K562 (cell line): ENCODE data around the gene RAB14. TPM values are rescaled to one million over a fixed set of nuclear protein-coding genes. Genes with fewer than 3 reads are reported as not detected.

Experiments
- AFF1 ChIP-seq, 2 experiments: fragments of 450-650 bp; IDR thresholded peaks; 2 replicates each; pipeline ENCODE4 v1.6.1; 2018; ENCODE audit warnings: mild to moderate bottlenecking in 2 of 2, low read depth in 1 of 2; ENCODE audit not compliant: partially characterized antibody in 2 of 2
- ATF4 ChIP-seq: fragments of 450-650 bp; formaldehyde crosslinking; IDR thresholded peaks from 2 replicates; pipeline ENCODE4 v1.4.0; 2022; ENCODE audit warnings: mild to moderate bottlenecking, moderate library complexity
- CEBPZ ChIP-seq: fragments of 150-350 bp; IDR thresholded peaks from 2 replicates; pipeline ENCODE4 v1.6.1; 2014; ENCODE audit warnings: low read depth, mild to moderate bottlenecking, low read length, borderline replicate concordance
- SRSF7 ChIP-seq: fragments of 200-400 bp; formaldehyde crosslinking; optimal IDR thresholded peaks from 2 replicates; pipeline ENCODE3; 2017; ENCODE audit warnings: mild to moderate bottlenecking, low read depth, low read length
- TCF7L2 ChIP-seq: fragments of 150-350 bp; IDR thresholded peaks from 2 replicates; pipeline ENCODE4 v1.6.1; 2016; ENCODE audit warnings: low read depth, mild to moderate bottlenecking, low read length, moderate library complexity
- TFAM ChIP-seq: fragments of 250-450 bp; sonication (Bioruptor Pico); conservative IDR thresholded peaks from 2 replicates; pipeline ENCODE4 v1.5.0; 2021; ENCODE audit warnings: mild to moderate bottlenecking, moderate library complexity
- TFE3 ChIP-seq: fragments of 450-650 bp; formaldehyde crosslinking; IDR thresholded peaks from 2 replicates; pipeline ENCODE4 v1.4.0; 2020; ENCODE audit warnings: mild to moderate bottlenecking, mixed read lengths
- U2AF2 ChIP-seq: fragments of 200-400 bp; formaldehyde crosslinking; optimal IDR thresholded peaks from 2 replicates; pipeline ENCODE3; 2017; ENCODE audit warnings: low read depth, mild to moderate bottlenecking, low read length
- USF1 ChIP-seq: sonication (generic); formaldehyde crosslinking; IDR thresholded peaks from 2 replicates; pipeline ENCODE4 v1.9.0; 2022; ENCODE audit warnings: mild to moderate bottlenecking, missing genetic modification reagents
- ZNF143 ChIP-seq: sonication (generic); formaldehyde crosslinking; IDR thresholded peaks from 2 replicates; pipeline ENCODE4 v1.9.0; 2022; ENCODE audit warnings: mild to moderate bottlenecking, missing genetic modification reagents
- ZNF232 ChIP-seq: sonication (generic); formaldehyde crosslinking; IDR thresholded peaks from 2 replicates; pipeline ENCODE4 v1.8.0; 2022; ENCODE audit warnings: mild to moderate bottlenecking, missing genetic modification reagents
- ZNF707 ChIP-seq: fragments of 250-450 bp; sonication (Bioruptor Pico); conservative IDR thresholded peaks from 2 replicates; pipeline ENCODE4 v1.8.0; 2022; ENCODE audit warnings: inconsistent platforms, mild to moderate bottlenecking, moderate library complexity
- polyA plus RNA-seq, 8 experiments: library from polyadenylated mRNA; depleted of rRNA in 4 of 8; stranded (reverse) in 5 of 8; unstranded in 3 of 8; fragments of >200 nt; fragmentation: Nextera tagmentation in 2 of 8; fragmentation: Illumina TruSeq in 1 of 8; extraction: Ambion mirVana in 2 of 8; extraction: Trizol in 1 of 8; gene quantifications; 2 replicates each; pipeline versions ENCODE4 v1.2.1 to v1.2.3, GENCODE V29; 2011 to 2014; ENCODE audit warnings: inconsistent platforms in 1 of 8, missing spikeins in 1 of 8
- total RNA-seq, 7 experiments: library from RNA; depleted of rRNA in 6 of 7; stranded (reverse); fragments of >200 nt in 6 of 7; fragmentation: Illumina TruSeq in 2 of 7; extraction: Trizol in 2 of 7; gene quantifications; 2 replicates each; pipeline versions ENCODE4 v1.2.1 to v1.2.3, GENCODE V29; 2011 to 2021; ENCODE audit warnings: low replicate concordance in 1 of 7

RAB14 gene
- total and polyA plus RNA-seq, 9 of the 15 experiments (the other 6 are each of a cell fraction or from before 2014, with no cell fraction given): 10.3 to 41.8 (median 20.9) TPM

- TF ChIP-seq ZNF143 (no peak), SRSF7 (no peak), ZNF232 (CRISPR knock-in tag) (no peak), ZNF707 (CRISPR knock-in tag) (no peak), USF1 (CRISPR knock-in tag) (0 out of 2 replicates have a peak, but pooled peaks have one; percentile 10), TFE3 (peak; percentile 85), TCF7L2 (no peak), TFAM (CRISPR knock-in tag) (no peak), CEBPZ (no peak), ATF4 (no peak), AFF1 (IDR thresholded peaks at IDR 0.05; ENCODE audit: low read depth in 1 of 2, partially characterized antibody in 2 of 2) (no peak), U2AF2 (no peak)
These were observed 33.8 kb upstream of the RAB14 start (continued) for GRCh38 chr9:121235512-121235911.
